Astrocyte (in vitro differentiated cells and primary cell): Measurements from ENCODE around the gene HRH2.

Experiments used
- CTCF ChIP-seq: IDR thresholded peaks from 2 replicates; pipeline ENCODE4 v1.5.1; 2011; ENCODE audit warnings: low read depth, mild to moderate bottlenecking, inconsistent platforms, low read length, moderate library complexity; ENCODE audit not compliant: insufficient read depth
- EZH2 ChIP-seq: IDR thresholded peaks from 2 replicates; pipeline ENCODE4 v1.6.1; 2012; ENCODE audit warnings: mild to moderate bottlenecking, low read length, inconsistent platforms; ENCODE audit not compliant: insufficient read depth

GRCh38 chr5:175677571-175677970 is 19.7 kb downstream of the HRH2 start:
- no peak for TF ChIP-seq CTCF
- no peak for TF ChIP-seq EZH2
